ENCODE results near the gene FOXF1.

- TF ChIP-seq, protein P1, sequence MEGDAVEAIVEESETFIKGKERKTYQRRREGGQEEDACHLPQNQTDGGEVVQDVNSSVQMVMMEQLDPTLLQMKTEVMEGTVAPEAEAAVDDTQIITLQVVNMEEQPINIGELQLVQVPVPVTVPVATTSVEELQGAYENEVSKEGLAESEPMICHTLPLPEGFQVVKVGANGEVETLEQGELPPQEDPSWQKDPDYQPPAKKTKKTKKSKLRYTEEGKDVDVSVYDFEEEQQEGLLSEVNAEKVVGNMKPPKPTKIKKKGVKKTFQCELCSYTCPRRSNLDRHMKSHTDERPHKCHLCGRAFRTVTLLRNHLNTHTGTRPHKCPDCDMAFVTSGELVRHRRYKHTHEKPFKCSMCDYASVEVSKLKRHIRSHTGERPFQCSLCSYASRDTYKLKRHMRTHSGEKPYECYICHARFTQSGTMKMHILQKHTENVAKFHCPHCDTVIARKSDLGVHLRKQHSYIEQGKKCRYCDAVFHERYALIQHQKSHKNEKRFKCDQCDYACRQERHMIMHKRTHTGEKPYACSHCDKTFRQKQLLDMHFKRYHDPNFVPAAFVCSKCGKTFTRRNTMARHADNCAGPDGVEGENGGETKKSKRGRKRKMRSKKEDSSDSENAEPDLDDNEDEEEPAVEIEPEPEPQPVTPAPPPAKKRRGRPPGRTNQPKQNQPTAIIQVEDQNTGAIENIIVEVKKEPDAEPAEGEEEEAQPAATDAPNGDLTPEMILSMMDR (IDR thresholded peaks at IDR 0.05), result no peak
- TF ChIP-seq POLR2A (IDR thresholded peaks at IDR 0.05) (no peak), POLR2AphosphoS5 (IDR thresholded peaks at IDR 0.05) (no peak)
Measured at GRCh38 chr16:86524029-86524428, 13.7 kb downstream of the FOXF1 start.
